AG04449 (cell line): Measurements from ENCODE around the gene CEP55.

Source experiments
- CTCF ChIA-PET: fragments of 350-600 bp; formaldehyde crosslinking; extraction: SDS; loops from one replicate; lab custom pipeline; 2021; ENCODE audit warnings: antibody characterized with exemption; lab: Yijun Ruan, JAX
- POLR2A ChIA-PET: fragments of 400-600, 350-600 bp; formaldehyde crosslinking; extraction: SDS; loops from one replicate; lab custom pipeline; 2020; ENCODE audit warnings: antibody characterized with exemption, inconsistent platforms; lab: Yijun Ruan, JAX
- DNase-seq: peaks from one replicate; pipeline ENCODE4 v3.0.0-alpha.2; 2010; ENCODE audit warnings: low read depth, low spot score
- H3K4me3 ChIP-seq: 2 replicates; pipeline ENCODE4 v1.5.1; 2011; ENCODE audit warnings: low read depth, mild to moderate bottlenecking, control low read depth, low read length
- TF ChIP-seq, protein P1 (sequence below): IDR thresholded peaks from one replicate; pipeline ENCODE4 v1.5.1; 2011; ENCODE audit warnings: mild to moderate bottlenecking, moderate library complexity, low read length, control low read depth, inconsistent platforms; ENCODE audit not compliant: insufficient read depth; ENCODE audit errors: missing control alignments

The CEP55 gene

DNA sequence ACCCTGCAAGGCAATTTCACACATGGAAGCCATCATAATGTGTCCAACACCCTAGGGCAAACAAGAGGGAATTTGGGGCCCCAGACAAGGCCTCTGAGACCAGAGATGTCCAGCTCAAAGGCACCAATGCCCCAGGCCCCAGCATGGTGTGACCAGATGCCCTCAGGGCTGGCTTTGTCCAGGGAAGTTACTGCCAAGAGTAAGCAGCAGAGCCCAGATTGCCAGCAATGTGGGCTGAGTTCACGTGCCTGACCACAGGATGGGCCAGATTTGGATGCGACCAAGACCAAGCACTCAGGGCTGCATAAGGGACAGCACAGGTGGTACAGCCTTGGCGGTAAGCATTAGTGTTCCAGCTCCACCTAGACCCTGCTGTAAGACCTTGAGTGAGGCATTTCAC, 27.0 kb upstream of the CEP55 start:
- POLR2A ChIA-PET, result interaction anchor here (2.7 to 4.6 kb wide), 3 partner anchors 8 to 11 kb away, joined by 14 to 46 read pairs (median 15); partner anchors contain the start of gene MYOF
- CTCF ChIA-PET, result interaction anchor here (0.6 to 2.7 kb wide), 5 partner anchors 9 to 63 kb away, joined by 3 to 13 read pairs (median 4); partner anchors contain the start of gene MYOF
- no peak overlapping the region for H3K4me3 ChIP-seq
- TF ChIP-seq, protein P1, sequence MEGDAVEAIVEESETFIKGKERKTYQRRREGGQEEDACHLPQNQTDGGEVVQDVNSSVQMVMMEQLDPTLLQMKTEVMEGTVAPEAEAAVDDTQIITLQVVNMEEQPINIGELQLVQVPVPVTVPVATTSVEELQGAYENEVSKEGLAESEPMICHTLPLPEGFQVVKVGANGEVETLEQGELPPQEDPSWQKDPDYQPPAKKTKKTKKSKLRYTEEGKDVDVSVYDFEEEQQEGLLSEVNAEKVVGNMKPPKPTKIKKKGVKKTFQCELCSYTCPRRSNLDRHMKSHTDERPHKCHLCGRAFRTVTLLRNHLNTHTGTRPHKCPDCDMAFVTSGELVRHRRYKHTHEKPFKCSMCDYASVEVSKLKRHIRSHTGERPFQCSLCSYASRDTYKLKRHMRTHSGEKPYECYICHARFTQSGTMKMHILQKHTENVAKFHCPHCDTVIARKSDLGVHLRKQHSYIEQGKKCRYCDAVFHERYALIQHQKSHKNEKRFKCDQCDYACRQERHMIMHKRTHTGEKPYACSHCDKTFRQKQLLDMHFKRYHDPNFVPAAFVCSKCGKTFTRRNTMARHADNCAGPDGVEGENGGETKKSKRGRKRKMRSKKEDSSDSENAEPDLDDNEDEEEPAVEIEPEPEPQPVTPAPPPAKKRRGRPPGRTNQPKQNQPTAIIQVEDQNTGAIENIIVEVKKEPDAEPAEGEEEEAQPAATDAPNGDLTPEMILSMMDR, result no peak
- DNase-seq, result no peak

DNA sequence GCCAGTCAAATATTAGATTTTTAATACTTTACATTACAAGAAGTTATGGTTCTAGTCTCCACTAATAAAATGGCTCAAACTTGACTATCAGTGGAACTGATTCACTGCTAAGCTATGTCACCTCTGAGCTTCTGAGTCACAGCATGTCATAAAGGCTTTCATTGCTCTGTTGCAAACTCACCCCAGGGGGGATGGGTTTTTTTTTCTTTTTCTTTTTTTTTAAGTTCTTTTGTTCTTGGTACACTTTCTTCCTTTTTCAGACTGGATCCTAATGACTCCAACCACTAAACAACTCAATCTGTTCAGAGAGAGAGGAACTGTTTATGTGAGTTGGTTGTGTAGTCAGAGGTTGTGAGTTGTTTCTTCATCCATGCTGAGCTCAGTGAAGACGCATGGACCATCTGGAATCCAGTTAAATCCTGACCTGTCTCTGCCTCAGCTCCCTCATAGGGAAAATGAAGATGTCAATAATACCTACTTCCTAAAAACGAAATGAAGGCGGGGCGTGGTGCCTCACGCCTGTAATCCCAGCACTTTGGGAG, 25.2 kb upstream of the CEP55 start:
- TF ChIP-seq, protein P1, result no peak
- ChIA-PET POLR2A (interaction anchor here (0.6 to 4.6 kb wide), 9 partner anchors 9 to 1857 kb away, joined by 3 to 46 read pairs (median 4); partner anchors contain the start of gene MYOF), CTCF (interaction anchor here (1.8 to 23.6 kb wide), 4 partner anchors 11 to 119 kb away, joined by 6 to 434 read pairs (median 14); partner anchors contain the start of gene MYOF)
- no peak overlapping the region for H3K4me3 ChIP-seq
- DNase-seq, result peak; percentile 70

DNA sequence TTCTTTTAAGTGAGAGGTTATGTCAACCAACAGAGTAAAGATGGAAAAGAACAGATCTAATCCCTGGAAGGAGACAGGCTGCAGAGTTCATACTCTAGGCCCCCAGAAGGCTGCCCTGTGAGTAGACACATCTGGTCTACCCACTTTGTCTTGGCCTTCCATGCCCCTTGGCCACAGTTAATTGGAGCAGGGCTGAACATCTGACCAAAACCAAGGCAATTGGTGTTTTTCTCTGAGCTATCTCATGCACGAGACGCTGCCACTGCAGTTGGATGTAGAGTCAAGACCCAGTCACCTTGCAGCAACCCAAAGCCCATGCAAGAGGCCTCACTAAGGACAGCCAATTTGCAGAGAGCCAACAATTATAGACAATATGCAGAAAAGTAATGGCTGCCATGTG, 23.3 kb upstream of the CEP55 start:
- TF ChIP-seq, protein P1, result no peak
- no peak for DNase-seq
- H3K4me3 ChIP-seq, result no peak overlapping the region
- ChIA-PET CTCF (interaction anchor here (1.0 to 23.6 kb wide), 6 partner anchors 9 to 393 kb away, joined by 3 to 434 read pairs (median 4); partner anchors contain the start of gene MYOF), POLR2A (no interaction called here)

DNA sequence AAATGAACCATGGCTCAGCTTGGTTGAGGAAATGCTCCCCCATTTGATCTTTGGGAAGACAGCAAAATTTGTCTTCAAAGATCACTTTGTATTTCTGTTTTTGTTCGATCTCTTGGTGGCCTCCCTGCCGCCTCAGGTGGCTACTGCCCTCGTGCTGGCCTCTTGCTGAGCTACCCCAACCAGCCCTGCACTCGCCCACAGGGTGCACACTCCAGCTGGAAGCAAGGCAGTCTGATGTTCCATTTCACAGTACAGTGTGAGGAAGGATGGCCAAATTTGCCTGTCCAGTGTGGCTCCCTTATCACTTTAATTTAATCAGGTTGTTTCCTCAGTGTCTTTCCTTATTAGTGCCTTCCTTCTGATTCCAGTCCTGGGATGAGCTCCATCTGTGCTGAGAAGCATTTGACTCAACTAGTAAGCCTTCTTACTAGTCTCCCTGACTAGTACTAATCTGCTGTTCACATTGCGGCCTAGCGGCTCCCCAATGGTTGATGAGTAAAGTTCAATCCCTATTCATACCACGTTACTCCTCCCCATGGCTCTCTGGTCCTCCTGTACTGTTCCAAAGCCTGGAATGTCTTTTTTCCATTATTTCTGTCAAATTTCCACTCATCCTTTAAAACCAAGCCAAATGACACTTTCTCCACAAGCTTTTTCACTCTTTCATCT, 22.5 kb upstream of the CEP55 start:
- POLR2A ChIA-PET, result interaction anchor here (0.6 to 2.7 kb wide), 3 partner anchors 10 to 15 kb away, joined by 3 to 21 read pairs (median 3); no protein-coding TSS in a partner anchor
- no peak for DNase-seq
- CTCF ChIA-PET, result interaction anchor here (0.8 to 23.6 kb wide), 7 partner anchors 9 to 394 kb away, joined by 3 to 434 read pairs (median 4); partner anchors contain the start of gene MYOF
- no peak overlapping the region for H3K4me3 ChIP-seq
- TF ChIP-seq, protein P1, result no peak

DNA sequence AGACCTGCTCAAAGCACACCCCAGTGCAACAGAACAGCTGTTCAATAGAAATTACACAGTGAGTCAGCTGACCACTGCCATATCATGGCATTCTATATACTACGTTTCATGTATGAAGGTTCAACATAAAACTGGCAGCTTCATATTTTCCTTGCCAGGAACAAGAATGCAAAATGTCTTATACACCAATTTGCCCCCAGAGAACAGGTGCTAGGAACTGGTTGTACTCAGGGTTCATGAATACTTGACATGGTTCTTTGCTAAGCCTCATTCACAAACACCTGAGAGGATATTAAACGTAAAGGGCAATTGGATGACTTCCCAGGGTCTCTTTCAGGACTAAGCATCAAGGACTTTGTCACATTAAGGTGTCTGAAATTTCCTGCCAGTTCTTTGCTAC, 21.2 kb upstream of the CEP55 start:
- DNase-seq, result no peak
- H3K4me3 ChIP-seq, result no peak overlapping the region
- CTCF ChIA-PET, result interaction anchor here (0.7 to 23.6 kb wide), 7 partner anchors 7 to 117 kb away, joined by 3 to 434 read pairs (median 3); partner anchors contain the start of gene MYOF
- TF ChIP-seq, protein P1, result no peak
- POLR2A ChIA-PET, result interaction anchor here (1.0 to 2.7 kb wide), 6 partner anchors 9 to 98 kb away, joined by 3 to 21 read pairs (median 12); no protein-coding TSS in a partner anchor
